ENCODE measurements around the gene RNF5.
"Not testable (repeated sequence)": the region's sequence is repeated elsewhere in the genome, so short reads cannot be mapped to it uniquely, and the experiment has no call there.

Gene RNF5

GRCh38 chr6:32203426-32204267, 25.4 kb downstream of the RNF5 start:
- no peak for DNase-seq (ENCODE audit: low read depth in 3 of 3, low spot score in 1 of 3)

GRCh38 chr6:32204268-32204715, 26.1 kb downstream of the RNF5 start:
- no peak for DNase-seq (ENCODE audit: low read depth in 3 of 3, low spot score in 1 of 3)

DNA sequence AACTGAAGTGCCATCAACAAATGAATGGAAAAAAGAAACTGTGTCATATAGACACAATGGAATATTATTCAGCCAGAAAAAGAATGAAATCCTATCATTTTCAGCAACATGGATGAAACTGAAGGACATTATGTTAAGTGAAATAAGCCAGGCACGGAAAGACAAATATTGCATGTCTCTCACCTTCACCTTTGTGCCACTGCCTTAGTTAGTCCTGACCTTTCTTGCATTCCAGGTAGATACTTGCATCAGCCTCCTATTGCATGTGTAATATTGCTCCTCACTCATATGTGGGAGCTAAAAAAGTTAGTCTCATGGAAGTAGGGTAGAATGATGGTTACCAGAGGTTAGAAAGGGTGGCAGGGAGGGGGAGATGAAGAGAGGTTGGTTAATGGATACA, 30.8 kb downstream of the RNF5 start:
- no peak for DNase-seq (ENCODE audit: low read depth in 3 of 3, low spot score in 1 of 3)

GRCh38 chr6:32210191-32210601, 32.0 kb downstream of the RNF5 start:
- no peak for DNase-seq (ENCODE audit: low read depth in 3 of 3, low spot score in 1 of 3)

DNA sequence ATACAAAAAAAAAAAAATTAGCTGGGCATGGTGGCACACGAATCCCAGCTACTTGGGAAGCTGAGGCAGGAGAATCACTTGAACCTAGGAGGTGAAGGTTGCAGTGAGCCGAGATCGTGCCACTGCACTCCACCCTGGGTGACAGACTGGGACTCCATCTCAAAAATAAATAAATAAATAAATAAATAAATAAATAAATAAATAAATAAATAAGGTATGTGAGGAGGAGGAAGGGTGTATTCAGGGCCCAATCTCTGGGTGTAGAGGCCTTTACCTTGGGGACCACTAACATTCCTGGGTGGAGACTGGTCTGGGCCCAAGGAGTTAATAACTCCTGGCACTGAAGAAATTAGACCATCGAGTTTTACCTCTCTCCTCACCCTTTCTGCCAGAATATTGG, 33.2 kb downstream of the RNF5 start:
- DNase-seq (ENCODE audit: low read depth in 3 of 3, low spot score in 1 of 3): not testable (repeated sequence)

- DNase-seq (ENCODE audit: low read depth in 3 of 3, low spot score in 1 of 3): no peak
Observed at GRCh38 chr6:32212076-32212760, 34.0 kb downstream of the RNF5 start.

GRCh38 chr6:32213649-32214048, 35.4 kb downstream of the RNF5 start:
- no peak for DNase-seq (ENCODE audit: low read depth in 3 of 3, low spot score in 1 of 3)

DNA sequence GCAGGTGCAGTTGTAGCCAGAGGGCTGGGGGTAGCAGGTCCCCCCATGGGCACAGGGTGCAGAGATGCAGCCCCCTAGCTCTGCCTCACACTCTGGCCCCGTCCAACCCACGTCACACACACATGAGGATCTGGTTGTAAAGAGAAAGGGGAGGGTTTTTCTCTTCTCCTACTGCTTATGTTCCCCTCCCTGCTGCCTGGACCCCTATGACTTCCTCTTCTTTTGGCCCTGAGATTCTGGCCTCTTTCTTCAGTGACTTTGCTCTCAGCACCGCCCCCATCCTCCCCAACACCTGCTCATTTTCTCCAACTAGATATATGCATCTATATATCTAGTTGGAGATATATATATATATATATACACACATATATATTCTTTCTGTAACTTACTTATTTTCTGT, 35.9 kb downstream of the RNF5 start:
- no peak for DNase-seq (ENCODE audit: low read depth in 3 of 3, low spot score in 1 of 3)

DNA sequence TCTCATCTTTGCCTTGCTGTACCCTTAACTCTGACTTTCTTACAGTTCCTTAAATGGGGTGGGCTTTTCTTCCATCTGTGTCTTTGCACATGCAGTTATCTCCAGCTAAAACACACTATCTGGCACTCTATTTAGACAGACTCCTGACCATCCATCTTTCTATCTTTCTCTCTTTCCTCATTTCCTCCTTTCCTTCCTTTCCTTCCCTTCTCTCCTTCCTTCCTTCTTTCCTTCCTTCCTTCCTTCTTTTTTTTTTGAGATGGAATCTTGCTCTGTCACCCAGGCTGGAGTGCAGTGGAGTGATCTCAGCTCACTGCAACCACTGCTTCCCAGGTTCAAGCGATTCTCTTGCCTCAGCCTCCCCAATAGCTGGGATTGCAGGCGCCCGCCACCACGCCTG, 37.4 kb downstream of the RNF5 start:
- no peak for DNase-seq (ENCODE audit: low read depth in 3 of 3, low spot score in 1 of 3)

DNA sequence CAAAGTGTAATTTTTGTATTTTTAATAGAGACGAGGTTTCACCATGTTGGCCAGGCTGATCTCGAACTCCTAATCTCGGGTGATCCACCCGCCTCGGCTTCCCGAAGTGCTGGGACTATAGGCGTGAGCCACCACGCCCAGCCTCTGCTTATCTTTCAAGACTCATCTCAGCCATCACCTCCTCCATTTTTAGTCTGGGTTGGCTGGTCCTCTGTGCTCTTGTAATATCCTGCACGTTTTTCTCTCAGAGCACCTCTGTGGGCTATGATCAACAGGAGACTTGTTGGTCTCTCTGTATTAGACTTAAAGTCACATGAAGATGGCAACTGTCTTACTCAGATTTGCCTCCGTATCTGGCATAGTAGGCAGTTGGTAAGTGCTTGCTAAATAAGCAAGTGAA, 38.1 kb downstream of the RNF5 start:
- DNase-seq (ENCODE audit: low read depth in 3 of 3, low spot score in 1 of 3): no peak

DNA sequence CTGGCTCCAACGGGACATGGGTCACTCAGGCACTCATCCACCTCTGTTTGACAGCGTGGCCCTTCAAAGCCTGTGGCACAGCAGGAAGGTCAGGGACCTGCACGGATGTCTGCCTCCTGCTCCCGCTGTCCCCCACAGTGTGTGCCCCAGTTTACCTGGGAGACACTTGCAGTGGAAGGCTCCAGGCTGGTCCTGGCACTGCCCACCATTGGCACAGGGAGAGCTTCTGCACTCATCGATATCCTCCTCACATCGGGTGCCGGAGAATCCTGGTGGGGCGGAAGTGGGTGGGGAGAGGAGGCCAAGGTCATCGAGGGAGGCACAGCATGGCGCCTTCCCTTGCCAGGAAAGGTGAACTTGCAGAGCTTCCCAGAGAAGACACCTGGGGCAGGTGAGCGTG, 38.8 kb downstream of the RNF5 start:
- DNase-seq (ENCODE audit: low read depth in 3 of 3, low spot score in 1 of 3): no peak

DNA sequence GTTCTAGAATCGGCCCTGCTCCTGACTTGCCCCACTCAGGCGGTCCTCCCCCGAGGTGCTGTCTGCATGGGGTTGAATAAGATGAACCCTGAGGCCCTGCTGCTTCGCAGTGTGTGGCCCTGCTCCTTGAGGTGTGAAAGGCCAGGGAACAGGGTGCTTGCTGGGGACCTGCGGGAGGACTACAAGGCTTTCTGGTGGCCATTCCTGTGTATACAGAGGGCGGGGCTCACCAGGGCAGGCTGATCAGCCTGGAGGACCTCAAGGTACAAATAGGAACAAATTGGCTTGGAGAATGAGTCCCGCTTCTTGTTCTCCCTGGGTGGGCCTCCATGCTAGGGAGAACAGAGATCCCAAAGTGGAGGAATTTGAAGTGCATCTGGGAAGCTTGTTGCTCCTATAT, 40.0 kb downstream of the RNF5 start:
- DNase-seq (ENCODE audit: low read depth in 3 of 3, low spot score in 1 of 3): no peak

DNA sequence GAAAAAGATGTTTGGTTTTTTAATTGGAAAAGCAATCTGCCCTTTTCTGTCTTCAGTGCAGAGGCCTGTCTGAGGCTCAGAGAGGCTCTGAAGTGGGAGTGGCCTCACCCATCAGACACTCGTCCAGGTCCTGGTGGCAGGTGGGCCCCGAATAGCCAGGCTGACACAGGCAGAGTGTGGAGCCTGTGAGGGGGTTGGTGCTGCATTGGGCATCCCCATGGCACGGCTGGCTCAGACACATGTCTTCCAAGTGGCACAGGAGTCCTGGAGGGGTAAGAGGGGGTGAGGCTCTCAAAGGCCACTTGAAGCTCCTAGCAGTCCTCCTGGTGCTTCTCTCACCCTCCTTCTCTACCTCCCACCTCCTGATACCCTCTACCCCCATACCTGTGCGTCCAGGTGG, 41.8 kb downstream of the RNF5 start:
- DNase-seq (ENCODE audit: low read depth in 3 of 3, low spot score in 1 of 3): no peak

DNA sequence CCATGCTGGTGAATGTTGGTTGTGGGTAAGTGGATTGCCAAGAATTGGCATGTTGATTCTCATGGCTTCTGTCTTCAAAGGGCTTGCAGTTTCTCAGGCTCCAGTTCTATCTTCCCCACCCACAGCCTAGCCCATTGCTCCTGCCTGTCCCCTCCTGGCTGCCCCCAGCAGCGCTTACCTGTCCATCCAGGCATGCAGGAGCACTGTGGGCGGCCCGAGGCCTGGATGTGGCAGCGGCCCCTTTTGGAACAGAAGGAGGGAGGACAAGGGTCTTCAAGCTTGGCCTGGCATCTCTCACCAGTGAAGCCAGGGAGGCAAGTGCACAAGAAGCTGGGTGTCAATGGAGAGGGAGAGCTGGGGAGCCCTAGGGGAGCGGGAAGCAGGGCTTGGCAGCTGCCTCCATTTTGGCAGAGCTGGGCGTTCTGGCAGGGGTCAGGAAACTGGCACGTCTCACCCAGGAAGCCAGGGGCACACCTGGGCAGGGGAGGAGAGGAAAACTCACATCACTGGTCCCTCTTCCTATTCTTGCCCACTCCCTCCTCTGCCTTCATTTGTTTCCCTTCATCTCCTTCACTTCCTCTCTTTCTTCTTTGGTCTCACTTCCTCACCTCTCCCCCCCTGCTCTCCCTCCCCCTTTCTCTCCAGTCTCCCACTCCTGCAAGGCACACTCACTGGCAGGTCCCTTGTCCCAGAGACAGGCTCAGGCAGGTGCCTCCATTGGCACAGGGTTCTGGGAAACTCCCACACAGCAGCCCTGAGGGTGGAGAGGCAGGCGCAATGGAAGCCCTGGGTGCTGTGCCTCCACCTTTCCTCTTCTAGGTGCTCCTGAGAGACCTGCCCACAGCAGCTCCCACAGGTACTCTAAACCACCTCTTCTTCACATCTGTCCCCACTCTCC, 44.4 kb downstream of the RNF5 start:
- DNase-seq (ENCODE audit: low read depth in 3 of 3, low spot score in 1 of 3): no peak

GRCh38 chr6:32223258-32224235, 45.3 kb downstream of the RNF5 start, which contains the start of gene NOTCH4:
Gene NOTCH4 (minus strand): TSS chr6:32224067. CDS start chr6:32223928, 139 bp downstream.
- no peak for DNase-seq (ENCODE audit: low read depth in 3 of 3, low spot score in 1 of 3)

DNA sequence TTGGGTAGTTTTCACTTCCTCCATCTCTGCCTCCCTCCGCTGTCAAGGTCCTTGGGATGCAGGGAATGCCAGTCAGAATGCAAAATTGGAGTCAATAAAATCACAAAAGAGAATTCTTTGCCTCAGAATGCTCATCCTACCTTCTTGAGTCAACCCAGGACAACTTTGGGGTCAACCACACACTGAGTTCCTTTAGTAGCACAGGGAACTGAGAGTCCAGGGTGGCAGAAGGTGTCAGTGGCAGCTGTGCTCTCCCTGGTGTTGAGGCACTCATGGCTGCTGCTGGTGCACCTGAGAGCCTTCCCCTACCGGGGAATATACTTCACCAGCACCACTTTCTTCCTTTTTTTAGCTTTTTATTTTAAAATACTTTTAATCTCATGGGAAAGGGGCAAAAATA, 46.5 kb downstream of the RNF5 start:
- DNase-seq (ENCODE audit: low read depth in 3 of 3, low spot score in 1 of 3): no peak

DNA sequence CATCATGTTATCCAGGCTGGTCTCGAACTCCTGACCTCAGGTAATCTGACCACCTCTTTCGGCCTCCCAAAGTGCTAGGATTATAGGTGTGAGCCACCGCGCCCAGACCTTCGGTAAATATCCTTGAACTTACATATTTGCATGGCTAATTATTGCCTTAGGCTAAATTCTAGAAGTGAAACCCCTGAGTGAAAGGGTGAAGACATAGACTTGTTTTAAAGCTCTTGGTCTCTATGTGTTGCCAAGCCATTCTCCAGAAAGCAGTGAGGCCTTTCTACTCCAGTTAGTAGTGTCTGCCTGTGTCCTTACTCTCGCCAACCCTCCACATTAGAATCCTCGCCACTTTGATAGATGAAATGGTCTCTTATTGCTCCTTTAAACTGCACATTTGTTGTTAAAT, 48.2 kb downstream of the RNF5 start:
- DNase-seq (ENCODE audit: low read depth in 3 of 3, low spot score in 1 of 3): no peak
